Mesenchymal stem cell (in vitro differentiated cells and primary cell): ENCODE data around the gene NPY5R.

Source experiments
- DNase-seq: peaks from one replicate; pipeline ENCODE4 v3.0.0-alpha.2; 2013
- H2AFZ ChIP-seq: one replicate; pipeline ENCODE4 v1.6.1; 2013; ENCODE audit warnings: low read depth, mild to moderate bottlenecking, control low read depth, inconsistent platforms, low read length, moderate library complexity
- H2AK5ac ChIP-seq: 2 replicates; pipeline ENCODE4 v1.6.1; 2013; ENCODE audit warnings: low read length, moderate library complexity, mild to moderate bottlenecking, inconsistent platforms; ENCODE audit not compliant: severe bottlenecking
- H2BK120ac ChIP-seq: one replicate; pipeline ENCODE4 v1.6.1; 2013; ENCODE audit warnings: low read depth, mild to moderate bottlenecking, inconsistent platforms, low read length, moderate library complexity
- H2BK12ac ChIP-seq, 2 experiments: one replicate each; pipeline ENCODE4 v1.6.1; 2013; ENCODE audit warnings: inconsistent platforms in 2 of 2, low read length in 2 of 2, mild to moderate bottlenecking in 2 of 2, moderate library complexity in 2 of 2, control low read depth in 1 of 2
- H2BK15ac ChIP-seq: one replicate; pipeline ENCODE4 v1.6.1; 2013; ENCODE audit warnings: mild to moderate bottlenecking, low read depth, inconsistent platforms; ENCODE audit not compliant: poor library complexity, severe bottlenecking
- H2BK5ac ChIP-seq: 2 replicates; pipeline ENCODE4 v1.6.1; 2013; ENCODE audit warnings: low read depth, mild to moderate bottlenecking, low read length, control low read depth, inconsistent platforms; ENCODE audit not compliant: poor library complexity, severe bottlenecking
- H3K14ac ChIP-seq, 2 experiments: one replicate each; pipeline ENCODE4 v1.6.1; 2013; ENCODE audit warnings: inconsistent platforms in 2 of 2, low read length in 2 of 2, control low read depth in 1 of 2, mild to moderate bottlenecking in 1 of 2, moderate library complexity in 1 of 2
- H3K18ac ChIP-seq, 2 experiments: one replicate each; pipeline ENCODE4 v1.6.1; 2013; ENCODE audit warnings: inconsistent platforms in 2 of 2, low read length in 2 of 2, control low read depth in 1 of 2, low read depth in 1 of 2, mild to moderate bottlenecking in 1 of 2
- H3K23ac ChIP-seq, 2 experiments: one replicate each; pipeline ENCODE4 v1.6.1; 2013; ENCODE audit warnings: inconsistent platforms in 2 of 2, low read length in 2 of 2, mild to moderate bottlenecking in 2 of 2, moderate library complexity in 2 of 2, control low read depth in 1 of 2
- H3K27ac ChIP-seq: 2 replicates; pipeline ENCODE4 v1.5.1; 2013; ENCODE audit warnings: mild to moderate bottlenecking, moderate library complexity, low read length, control low read depth, inconsistent platforms; ENCODE audit not compliant: poor library complexity, severe bottlenecking
- H3K27me3 ChIP-seq, 2 experiments: 2 replicates each; pipeline versions ENCODE4 v1.6.1 to v1.7.0; 2013; ENCODE audit warnings: low read length in 2 of 2, mild to moderate bottlenecking in 2 of 2, moderate library complexity in 2 of 2, control low read depth in 1 of 2, inconsistent platforms in 1 of 2; ENCODE audit not compliant: control insufficient read depth in 1 of 2, insufficient read depth in 1 of 2
- H3K36me3 ChIP-seq, 2 experiments: 2 replicates each; pipeline versions ENCODE4 v1.6.1 to v1.7.0; 2013; ENCODE audit warnings: low read length in 2 of 2, control low read depth in 1 of 2, inconsistent platforms in 1 of 2, low read depth in 1 of 2, mild to moderate bottlenecking in 1 of 2; ENCODE audit not compliant: insufficient read depth in 2 of 2, control insufficient read depth in 1 of 2
- H3K4ac ChIP-seq, 2 experiments: one replicate each; pipeline ENCODE4 v1.6.1; 2013; ENCODE audit warnings: inconsistent platforms in 2 of 2, low read length in 2 of 2, mild to moderate bottlenecking in 2 of 2, moderate library complexity in 2 of 2, control low read depth in 1 of 2, low read depth in 1 of 2
- H3K4me1 ChIP-seq: 2 replicates; pipeline ENCODE4 v1.6.1; 2013; ENCODE audit warnings: low read depth, low read length, control low read depth; ENCODE audit not compliant: control insufficient read depth, insufficient read depth
- H3K4me2 ChIP-seq: 2 replicates; pipeline ENCODE4 v1.6.1; 2013; ENCODE audit warnings: low read length, mild to moderate bottlenecking, inconsistent platforms; ENCODE audit not compliant: poor library complexity, severe bottlenecking
- H3K4me3 ChIP-seq, 2 experiments: 2 replicates each; pipeline versions ENCODE4 v1.5.1 to v1.7.0; 2013; ENCODE audit warnings: low read length in 2 of 2, mild to moderate bottlenecking in 2 of 2, control low read depth in 1 of 2, low read depth in 1 of 2; ENCODE audit not compliant: insufficient read depth in 1 of 2
- H3K79me1 ChIP-seq: replicated peaks from 2 replicates; pipeline ENCODE4 v1.6.1; 2013; ENCODE audit warnings: mild to moderate bottlenecking, control low read depth, low read length, inconsistent platforms; ENCODE audit not compliant: poor library complexity, severe bottlenecking
- H3K9ac ChIP-seq: 2 replicates; pipeline ENCODE4 v1.7.0; 2013; ENCODE audit warnings: mild to moderate bottlenecking, low read length, moderate library complexity
- H3K9me3 ChIP-seq: 2 replicates; pipeline ENCODE4 v1.7.0; 2013; ENCODE audit warnings: mild to moderate bottlenecking, low read length; ENCODE audit not compliant: control insufficient read depth
- H4K8ac ChIP-seq: one replicate; pipeline ENCODE4 v1.6.1; 2013; ENCODE audit warnings: inconsistent platforms, mild to moderate bottlenecking, low read length, moderate library complexity
- H4K91ac ChIP-seq: one replicate; pipeline ENCODE4 v1.6.1; 2013; ENCODE audit warnings: mild to moderate bottlenecking, low read length, inconsistent platforms
- WGBS: methylation state at CpG from one replicate; pipeline ENCODE4 v1.1.7; 2013; ENCODE audit warnings: mixed read lengths; 5-methylcytosine and 5-hydroxymethylcytosine counted together

NPY5R gene

DNA sequence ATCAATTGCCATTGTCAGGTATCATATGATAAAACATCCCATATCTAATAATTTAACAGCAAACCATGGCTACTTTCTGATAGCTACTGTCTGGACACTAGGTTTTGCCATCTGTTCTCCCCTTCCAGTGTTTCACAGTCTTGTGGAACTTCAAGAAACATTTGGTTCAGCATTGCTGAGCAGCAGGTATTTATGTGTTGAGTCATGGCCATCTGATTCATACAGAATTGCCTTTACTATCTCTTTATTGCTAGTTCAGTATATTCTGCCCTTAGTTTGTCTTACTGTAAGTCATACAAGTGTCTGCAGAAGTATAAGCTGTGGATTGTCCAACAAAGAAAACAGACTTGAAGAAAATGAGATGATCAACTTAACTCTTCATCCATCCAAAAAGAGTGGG lies 7.0 kb downstream of the NPY5R start:
- Histone ChIP-seq H3K4ac (no peak overlapping the region), H3K18ac (no peak overlapping the region), H2AFZ (no peak overlapping the region), H2AK5ac (no peak overlapping the region), H3K9ac (no peak overlapping the region), H3K14ac (no peak overlapping the region), H3K79me1 (no peaks in the 10 kb centered on the region), H3K4me3 (no peak overlapping the region), H3K9me3 (no peaks in the 10 kb centered on the region), H2BK5ac (no peak overlapping the region), H3K4me1 (no peaks in the 10 kb centered on the region), H2BK120ac (no peak overlapping the region), H2BK15ac (no peak overlapping the region), H3K36me3 (no peaks in the 10 kb centered on the region), H3K27me3 (no peaks in the 10 kb centered on the region), H4K91ac (no peak overlapping the region), H3K27ac (peak overlapping the region; percentile 93), H3K4me2 (no peak overlapping the region), H4K8ac (no peak overlapping the region), H2BK12ac (no peak overlapping the region), H3K23ac (no peak overlapping the region)
- peak; percentile 21 for DNase-seq

DNA sequence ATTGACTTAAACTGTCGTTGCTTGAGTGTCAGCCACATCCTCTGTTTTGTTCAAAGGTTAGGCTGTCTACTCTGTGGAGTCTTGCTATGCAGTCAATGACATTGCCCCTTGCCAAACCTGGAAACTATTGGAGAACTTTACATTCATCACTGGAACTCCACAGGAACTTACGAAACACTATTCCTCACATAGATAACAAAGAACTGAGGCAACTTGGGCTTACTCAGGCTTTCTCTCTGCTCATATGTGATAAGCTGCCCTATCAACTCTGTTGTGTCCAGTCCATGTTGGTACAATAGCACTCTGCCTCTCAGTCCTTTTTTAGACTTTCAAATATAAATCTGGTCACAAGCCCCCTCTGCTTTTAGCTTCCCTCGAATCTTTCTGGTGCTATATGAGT lies 9.4 kb downstream of the NPY5R start:
- WGBS = 93% methylated on average over 2 of the region's 3 CpGs
- H2BK120ac ChIP-seq = no peak overlapping the region
- no peak overlapping the region for H2BK5ac ChIP-seq
- H3K9me3 ChIP-seq = no peaks in the 10 kb centered on the region
- no peak overlapping the region for H3K9ac ChIP-seq
- peak overlapping the region in 1 of 2 experiments; percentile 31 for H3K23ac ChIP-seq
- no peak overlapping the region for H2AFZ ChIP-seq
- H3K4me1 ChIP-seq = no peaks in the 10 kb centered on the region
- H3K4me2 ChIP-seq = no peak overlapping the region
- H3K36me3 ChIP-seq = no peaks in the 10 kb centered on the region
- H4K8ac ChIP-seq = no peak overlapping the region
- no peak for DNase-seq
- H3K4ac ChIP-seq = no peak overlapping the region
- no peak overlapping the region for H3K27ac ChIP-seq
- H3K27me3 ChIP-seq = no peaks in the 10 kb centered on the region
- H3K14ac ChIP-seq = no peak overlapping the region
- H2BK15ac ChIP-seq = no peak overlapping the region
- H2BK12ac ChIP-seq = no peak overlapping the region
- peak overlapping the region; percentile 81 for H2AK5ac ChIP-seq
- H3K18ac ChIP-seq = no peak overlapping the region
- H4K91ac ChIP-seq = no peak overlapping the region
- no peaks in the 10 kb centered on the region for H3K79me1 ChIP-seq
- H3K4me3 ChIP-seq = no peak overlapping the region

DNA sequence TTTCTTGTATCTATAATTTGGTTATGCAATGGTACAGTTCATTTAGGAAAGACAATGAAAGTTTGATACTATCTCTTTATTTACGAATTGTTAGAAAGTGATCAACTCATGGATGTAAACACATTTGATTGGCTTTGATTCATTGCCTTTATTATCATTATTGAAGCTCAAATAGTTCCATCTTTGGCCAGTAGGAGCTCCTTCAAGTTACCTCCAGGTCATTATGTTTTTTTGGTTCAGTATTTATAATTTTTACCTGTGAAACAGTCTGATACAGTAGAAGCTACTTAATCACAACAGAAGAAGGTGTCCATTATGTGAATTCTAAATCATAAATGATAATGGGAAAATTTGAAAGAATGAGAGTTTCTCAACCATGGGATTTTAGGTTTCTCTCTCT lies 12.4 kb downstream of the NPY5R start:
- no peaks in the 10 kb centered on the region for H3K9me3 ChIP-seq
- H3K4me2 ChIP-seq = no peak overlapping the region
- no peaks in the 10 kb centered on the region for H3K36me3 ChIP-seq
- no peak overlapping the region for H3K18ac ChIP-seq
- H3K4ac ChIP-seq = no peak overlapping the region
- no peak overlapping the region for H2BK5ac ChIP-seq
- H2BK15ac ChIP-seq = no peak overlapping the region
- no peak overlapping the region for H3K14ac ChIP-seq
- H2BK120ac ChIP-seq = no peak overlapping the region
- H4K91ac ChIP-seq = no peak overlapping the region
- DNase-seq = no peak
- H3K9ac ChIP-seq = no peak overlapping the region
- H2AK5ac ChIP-seq = no peak overlapping the region
- no peaks in the 10 kb centered on the region for H3K4me1 ChIP-seq
- no peak overlapping the region for H3K4me3 ChIP-seq
- H3K23ac ChIP-seq = no peak overlapping the region
- no peak overlapping the region for H3K27ac ChIP-seq
- no peak overlapping the region for H2BK12ac ChIP-seq
- no peaks in the 10 kb centered on the region for H3K27me3 ChIP-seq
- H3K79me1 ChIP-seq = no peaks in the 10 kb centered on the region
- H2AFZ ChIP-seq = no peak overlapping the region
- H4K8ac ChIP-seq = no peak overlapping the region
- WGBS = no CpG with 5 or more reads among the region's 1 CpG

DNA sequence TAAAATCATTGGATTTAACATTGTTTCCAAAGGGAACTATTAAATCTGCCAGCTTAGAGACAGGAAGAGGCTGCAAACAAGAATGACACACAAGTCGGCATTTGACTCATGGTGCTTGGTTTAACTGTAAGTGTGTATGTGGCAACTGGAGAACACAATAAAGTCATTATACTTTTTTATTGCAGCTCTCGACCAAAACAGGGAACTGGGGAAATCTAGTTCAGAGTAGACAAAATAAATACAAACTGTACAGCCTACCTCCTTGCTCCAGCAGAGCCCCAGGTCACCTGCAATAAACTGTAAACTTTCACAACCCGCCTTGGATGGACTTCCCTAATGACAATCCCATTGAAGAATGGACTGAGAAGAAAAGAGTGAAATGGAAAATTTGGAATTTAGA lies 24.0 kb downstream of the NPY5R start:
- Histone ChIP-seq H2BK5ac (no peak overlapping the region), H3K36me3 (no peaks in the 10 kb centered on the region), H2BK15ac (no peak overlapping the region), H3K27me3 (no peaks in the 10 kb centered on the region), H3K14ac (no peak overlapping the region), H3K9ac (no peak overlapping the region), H2AFZ (no peak overlapping the region), H3K23ac (no peak overlapping the region), H3K9me3 (no peaks in the 10 kb centered on the region), H3K79me1 (no peaks in the 10 kb centered on the region), H3K18ac (no peak overlapping the region), H2BK120ac (no peak overlapping the region), H4K8ac (no peak overlapping the region), H4K91ac (no peak overlapping the region), H3K27ac (no peak overlapping the region), H2BK12ac (no peak overlapping the region), H2AK5ac (no peak overlapping the region), H3K4me2 (no peak overlapping the region), H3K4ac (no peak overlapping the region), H3K4me3 (no peak overlapping the region), H3K4me1 (no peaks in the 10 kb centered on the region)
- WGBS = 40% methylated on average over 2 of the region's 3 CpGs
- peak; percentile 50 for DNase-seq
